Measurements from ENCODE around the gene OR13F1.
"Not testable (repeated sequence)": the region's sequence is repeated elsewhere in the genome, so short reads cannot be mapped to it uniquely, and the experiment has no call there.

The OR13F1 gene

GRCh38 chr9:104503963-104504362 is at the start of gene OR13F1:
Gene OR13F1, plus strand, starts transcription at chr9:104504263. Its CDS starts 0 bp downstream, at chr9:104504263.
- DNase-seq: no peak

GRCh38 chr9:104456831-104457230 is 47.2 kb upstream of the OR13F1 start:
- DNase-seq: no peak

GRCh38 chr9:104463864-104464263 is 40.2 kb upstream of the OR13F1 start:
- no peak for DNase-seq

- DNase-seq: no peak
These were observed 35.8 kb upstream of the OR13F1 start for GRCh38 chr9:104468261-104468660.

- DNase-seq: no peak
These were observed 21.0 kb upstream of the OR13F1 start for GRCh38 chr9:104482921-104483570.

- no peak for DNase-seq
These were observed 19.0 kb upstream of the OR13F1 start for GRCh38 chr9:104485014-104485413.

- no peak for DNase-seq
These were observed 9.3 kb upstream of the OR13F1 start for GRCh38 chr9:104494808-104495207.

- no peak for DNase-seq
These were observed 623 bp upstream of the OR13F1 start for GRCh38 chr9:104503440-104503839.

GRCh38 chr9:104506565-104506964 is 2.5 kb downstream of the OR13F1 start:
- DNase-seq: no peak

GRCh38 chr9:104514901-104515300 is 10.8 kb downstream of the OR13F1 start:
- DNase-seq: no peak

- DNase-seq: not testable (repeated sequence)
These were observed 16.2 kb downstream of the OR13F1 start for GRCh38 chr9:104520241-104520640.

GRCh38 chr9:104527109-104527508 is 23.0 kb downstream of the OR13F1 start, which contains the start of gene OR13C4:
Gene OR13C4, minus strand, starts transcription at chr9:104527209. Its CDS starts 0 bp downstream, at chr9:104527209.
- DNase-seq: no peak

GRCh38 chr9:104536756-104537155 is 32.7 kb downstream of the OR13F1 start, which contains the start of gene OR13C3:
Gene OR13C3, minus strand, starts transcription at chr9:104536856. Its CDS starts 133 bp downstream, at chr9:104536723.
- no peak for DNase-seq

- no peak for DNase-seq
These were observed 35.2 kb downstream of the OR13F1 start for GRCh38 chr9:104539275-104539674.

GRCh38 chr9:104544644-104545043 is 40.6 kb downstream of the OR13F1 start:
- DNase-seq: no peak

- DNase-seq: no peak
These were observed 49.2 kb downstream of the OR13F1 start for GRCh38 chr9:104553261-104553660.

All from CD4-positive, alpha-beta T cell treated with Interleukin-17A for 4 hours (primary cell).